HG03103 (cell line): ENCODE results near the gene SMARCA4.
"Not testable (repeated sequence)": the region's sequence is repeated elsewhere in the genome, so short reads cannot be mapped to it uniquely, and the experiment has no call there.

ENCODE experiments used
- ATAC-seq: cut with Tn5 transposase; IDR thresholded peaks from one replicate; pipeline ENCODE4 v1.9.1; 2021; ENCODE audit warnings: low read depth; ENCODE audit not compliant: unreplicated experiment

Gene SMARCA4

DNA sequence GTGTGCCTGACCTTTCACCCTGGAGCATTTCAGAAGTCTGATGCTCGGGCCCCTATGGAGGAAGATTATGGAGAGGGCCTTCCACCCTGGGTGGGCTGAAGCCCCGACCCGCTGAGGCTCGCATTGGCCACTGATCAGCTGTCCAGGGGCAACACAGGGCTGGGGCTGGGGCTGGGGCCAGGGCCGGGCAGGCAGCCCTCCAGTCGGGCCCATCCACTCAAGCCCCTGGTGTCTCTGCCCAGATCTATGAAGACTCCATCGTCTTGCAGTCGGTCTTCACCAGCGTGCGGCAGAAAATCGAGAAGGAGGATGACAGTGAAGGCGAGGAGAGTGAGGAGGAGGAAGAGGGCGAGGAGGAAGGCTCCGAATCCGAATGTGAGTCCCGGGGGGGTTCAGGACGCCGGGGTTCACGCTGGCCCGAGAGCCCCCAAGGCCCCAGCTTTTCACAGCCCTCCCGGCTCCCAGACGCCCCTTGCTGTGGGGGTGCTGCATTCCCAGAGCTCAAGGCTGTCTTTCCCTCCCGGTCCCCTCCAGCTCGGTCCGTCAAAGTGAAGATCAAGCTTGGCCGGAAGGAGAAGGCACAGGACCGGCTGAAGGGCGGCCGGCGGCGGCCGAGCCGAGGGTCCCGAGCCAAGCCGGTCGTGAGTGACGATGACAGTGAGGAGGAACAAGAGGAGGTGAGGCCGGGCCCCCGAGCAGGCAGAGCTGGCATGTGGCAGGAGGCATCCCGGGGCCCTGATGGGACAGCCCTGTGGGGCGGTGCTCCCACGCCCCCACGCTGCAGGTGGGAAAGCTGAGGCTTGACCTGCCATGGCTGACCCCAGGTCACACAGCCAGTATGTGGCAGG is 98.9 kb downstream of the SMARCA4 start:
- ATAC-seq, result no peak

DNA sequence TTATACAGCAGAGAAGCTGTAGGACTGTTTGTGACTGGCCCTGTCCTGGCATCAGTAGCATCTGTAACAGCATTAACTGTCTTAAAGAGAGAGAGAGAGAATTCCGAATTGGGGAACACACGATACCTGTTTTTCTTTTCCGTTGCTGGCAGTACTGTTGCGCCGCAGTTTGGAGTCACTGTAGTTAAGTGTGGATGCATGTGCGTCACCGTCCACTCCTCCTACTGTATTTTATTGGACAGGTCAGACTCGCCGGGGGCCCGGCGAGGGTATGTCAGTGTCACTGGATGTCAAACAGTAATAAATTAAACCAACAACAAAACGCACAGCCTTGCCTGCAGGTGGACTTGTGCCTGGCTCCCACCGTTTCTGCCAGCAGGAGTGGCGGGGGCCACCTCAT is 101.1 kb downstream of the SMARCA4 start:
- ATAC-seq, result no peak

DNA sequence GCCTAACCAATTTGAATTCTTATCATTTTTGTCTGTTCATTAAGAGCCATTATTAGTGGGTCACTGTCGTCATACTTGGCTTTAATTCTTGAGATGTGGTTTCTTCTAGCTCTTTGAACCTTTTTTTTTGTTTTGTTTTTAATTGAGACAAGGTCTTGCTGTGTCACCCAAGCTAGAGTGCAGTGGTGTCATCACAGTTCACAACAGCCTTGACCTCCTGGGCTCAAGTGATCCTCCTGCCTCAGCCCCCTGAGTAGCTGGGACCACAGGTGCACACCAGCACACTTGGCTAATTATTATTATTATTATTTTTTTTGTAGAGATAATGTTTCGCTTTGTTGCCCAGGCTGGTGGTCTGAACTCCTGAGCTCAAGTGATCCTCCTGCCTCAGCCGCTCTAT is 102.6 kb downstream of the SMARCA4 start:
- ATAC-seq, result no peak

DNA sequence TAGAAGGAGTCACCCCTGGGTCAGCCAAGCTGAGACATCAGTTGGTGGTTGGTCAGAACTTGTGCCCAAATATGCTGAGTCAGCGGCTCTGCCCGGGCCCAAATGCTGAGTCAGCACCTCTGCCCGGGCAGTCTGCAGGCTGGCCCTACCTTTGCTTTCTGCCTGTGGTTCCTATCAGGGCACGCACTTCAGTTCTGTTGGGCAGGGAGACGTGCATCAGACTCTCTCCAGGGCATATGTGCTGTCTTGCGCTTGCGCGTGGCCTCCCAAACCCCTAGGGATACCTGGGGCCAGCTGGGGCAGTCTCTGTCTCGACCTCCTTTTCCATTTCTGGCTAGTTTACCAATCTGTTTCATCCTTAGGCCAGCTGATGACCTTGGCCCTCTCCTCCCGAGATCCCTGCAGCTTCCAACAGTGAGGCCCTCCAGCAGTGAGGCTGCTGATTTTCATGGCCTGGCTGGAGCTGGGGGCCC is 104.0 kb downstream of the SMARCA4 start:
- ATAC-seq, result no peak

DNA sequence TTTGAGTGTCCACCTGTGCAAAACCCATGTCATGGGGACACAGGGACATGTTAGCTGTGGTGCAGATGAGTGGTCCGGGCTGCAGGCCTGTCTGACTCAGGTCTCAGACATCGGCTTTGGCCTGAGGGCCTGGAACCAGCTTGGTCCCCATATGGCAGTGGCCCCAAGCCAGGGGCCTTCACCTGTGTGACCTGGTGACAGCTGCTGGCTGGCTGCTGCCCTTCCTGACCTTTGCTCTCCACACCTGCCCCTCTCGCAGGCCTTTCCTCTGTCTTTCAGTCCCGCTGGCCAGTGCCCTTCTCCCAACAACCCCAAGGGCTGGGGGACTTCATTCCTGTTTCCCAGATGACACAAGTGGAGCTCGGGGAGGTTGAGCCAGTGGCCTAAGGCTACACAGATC is 105.5 kb downstream of the SMARCA4 start:
- ATAC-seq, result no peak

DNA sequence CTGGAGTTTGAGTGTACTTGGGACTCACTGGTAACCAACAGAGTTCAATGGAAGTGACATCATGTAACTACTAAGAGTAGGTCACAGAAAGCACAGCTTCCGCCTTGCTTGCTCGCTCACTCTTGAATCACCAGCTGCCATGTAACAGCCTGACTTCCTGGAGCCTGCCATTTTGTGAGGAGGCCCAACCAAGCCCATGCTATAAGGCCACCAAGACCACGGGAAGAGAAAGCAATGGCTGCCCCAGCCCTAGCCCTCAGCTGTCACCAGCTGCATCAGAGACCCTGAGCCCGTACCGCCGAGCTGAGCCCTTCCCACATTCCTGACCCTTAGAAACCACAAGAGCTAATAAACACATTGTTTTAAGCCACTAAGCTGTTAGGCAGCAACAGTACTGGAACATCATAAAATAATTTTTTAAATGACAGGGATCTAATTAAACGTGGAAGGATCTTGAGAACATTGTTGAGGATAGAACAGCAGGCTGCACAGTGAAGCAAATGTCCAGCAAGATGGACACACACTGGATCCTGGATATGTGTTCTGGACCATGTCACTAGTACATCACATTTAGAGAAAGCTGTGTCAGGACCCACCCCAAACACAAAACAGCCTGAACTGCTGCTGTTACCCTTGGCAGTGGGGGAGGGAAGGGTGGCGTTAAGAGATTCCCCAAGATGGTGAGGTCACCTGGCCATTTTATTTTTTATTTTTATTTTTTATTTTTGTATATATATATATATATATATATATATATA is 106.7 kb downstream of the SMARCA4 start:
- no peak for ATAC-seq

DNA sequence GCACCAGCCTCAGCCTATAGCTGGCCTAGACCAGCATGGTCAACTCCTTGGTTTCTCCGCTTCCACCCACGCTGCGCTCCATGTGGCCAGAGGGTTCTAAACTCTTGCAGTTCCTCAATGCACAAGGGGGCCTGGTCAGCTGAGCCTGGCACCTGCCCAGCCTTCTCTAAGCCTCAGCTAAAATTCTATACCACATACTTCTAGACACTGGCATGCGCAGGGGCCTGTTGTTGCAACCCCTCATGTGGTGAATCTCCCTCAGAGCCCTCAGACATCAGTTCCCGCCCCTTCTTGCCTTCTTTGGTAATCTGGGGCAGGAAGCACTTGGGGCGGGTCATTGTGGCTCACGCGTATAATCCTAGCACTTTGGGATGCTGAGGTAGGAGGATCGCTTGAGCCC is 108.7 kb downstream of the SMARCA4 start:
- ATAC-seq, result no peak

DNA sequence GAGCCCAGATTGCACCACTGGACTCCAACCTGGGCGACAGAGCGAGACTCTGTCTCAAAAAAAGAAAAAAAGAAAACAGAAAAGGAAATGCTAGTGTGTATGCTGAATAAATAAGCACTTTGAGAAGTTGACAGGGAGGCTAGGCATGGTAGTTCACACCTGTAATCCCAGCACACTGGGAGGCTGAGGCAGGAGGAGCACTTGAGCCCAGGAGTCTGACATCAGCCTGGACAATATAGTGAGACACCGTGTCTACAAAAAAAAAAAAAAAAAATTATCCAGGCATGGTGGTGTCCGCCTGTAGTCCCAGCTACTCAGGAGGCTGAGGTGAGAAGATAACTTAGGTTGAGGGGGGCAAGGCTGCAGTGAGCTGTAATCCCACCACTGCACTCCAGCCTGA is 109.3 kb downstream of the SMARCA4 start:
- ATAC-seq, result no peak

DNA sequence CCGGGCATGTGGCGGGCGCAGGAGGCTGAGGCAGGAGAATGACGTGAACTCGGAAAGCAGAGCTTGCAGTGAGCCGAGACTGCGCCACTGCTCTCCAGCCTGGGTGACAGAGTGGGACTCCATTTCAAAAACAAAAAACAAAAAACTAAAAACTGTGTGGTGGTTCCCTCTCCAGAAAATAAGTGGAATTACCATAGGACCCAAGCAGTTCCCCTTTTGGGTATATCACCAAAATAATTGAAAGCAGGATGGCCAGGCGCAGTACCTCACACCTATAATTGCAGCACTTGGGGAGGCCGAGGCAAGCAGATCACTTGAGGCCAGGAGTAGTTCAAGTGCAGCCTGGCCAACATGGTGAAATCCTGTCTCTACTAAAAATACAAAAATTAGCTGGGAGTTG is 112.7 kb downstream of the SMARCA4 start:
- ATAC-seq, result no peak

DNA sequence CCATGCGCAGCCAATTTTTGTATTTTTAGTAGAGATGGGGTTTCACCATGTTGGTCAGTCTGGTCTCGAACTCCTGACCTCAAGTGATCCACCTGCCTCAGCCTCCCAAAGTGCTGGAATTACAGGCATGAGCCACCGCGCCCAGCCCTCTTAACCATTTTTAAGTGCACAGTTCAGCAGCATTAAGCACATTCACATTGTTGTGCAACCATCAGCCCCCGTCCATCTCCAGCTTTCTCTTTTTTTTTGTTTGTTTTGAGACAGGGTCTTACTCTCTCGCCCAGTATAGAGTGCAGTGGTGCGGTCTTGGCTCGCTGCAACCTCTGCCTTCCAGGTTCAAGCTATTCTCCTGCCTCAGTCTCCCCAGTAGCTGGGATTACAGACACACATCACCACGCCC is 116.0 kb downstream of the SMARCA4 start:
- ATAC-seq, result not testable (repeated sequence)

DNA sequence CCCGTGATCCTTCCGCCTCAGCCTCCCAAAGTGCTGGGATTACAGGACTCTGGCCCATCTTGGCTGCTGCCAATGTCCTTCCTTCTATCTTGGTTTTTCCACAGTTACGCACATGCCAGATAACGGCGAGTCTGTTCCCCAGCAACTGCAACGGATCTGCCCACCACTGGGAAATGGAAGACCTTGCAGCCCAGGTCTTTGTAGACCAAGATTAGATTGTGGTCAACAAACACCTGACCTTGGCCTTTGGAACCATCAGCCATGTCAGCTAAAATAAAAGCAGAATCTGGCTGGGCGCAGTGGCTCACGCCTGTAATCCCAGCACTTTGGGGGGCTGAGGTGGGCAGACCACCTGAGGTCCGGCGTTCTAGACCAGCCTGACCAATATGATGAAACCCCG is 118.1 kb downstream of the SMARCA4 start:
- no peak for ATAC-seq

DNA sequence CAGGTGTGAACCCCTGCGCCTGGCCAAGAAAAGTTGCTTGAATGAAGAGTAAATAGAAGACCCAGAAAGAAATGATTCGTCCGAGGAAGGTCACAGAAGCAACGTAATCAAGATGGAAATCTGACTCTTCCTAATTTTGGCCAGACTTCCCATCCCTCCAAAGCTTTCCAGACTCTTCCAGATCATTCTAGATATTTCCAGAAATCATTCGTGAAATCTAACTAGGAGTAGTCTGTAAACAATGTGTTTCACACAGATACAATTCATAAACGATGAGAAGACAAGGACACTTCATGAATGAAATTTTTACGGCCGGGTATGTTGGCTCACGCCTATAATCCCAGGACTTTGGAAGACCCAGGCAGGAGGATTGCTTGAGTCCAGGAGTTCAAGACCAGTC is 119.2 kb downstream of the SMARCA4 start:
- no peak for ATAC-seq

DNA sequence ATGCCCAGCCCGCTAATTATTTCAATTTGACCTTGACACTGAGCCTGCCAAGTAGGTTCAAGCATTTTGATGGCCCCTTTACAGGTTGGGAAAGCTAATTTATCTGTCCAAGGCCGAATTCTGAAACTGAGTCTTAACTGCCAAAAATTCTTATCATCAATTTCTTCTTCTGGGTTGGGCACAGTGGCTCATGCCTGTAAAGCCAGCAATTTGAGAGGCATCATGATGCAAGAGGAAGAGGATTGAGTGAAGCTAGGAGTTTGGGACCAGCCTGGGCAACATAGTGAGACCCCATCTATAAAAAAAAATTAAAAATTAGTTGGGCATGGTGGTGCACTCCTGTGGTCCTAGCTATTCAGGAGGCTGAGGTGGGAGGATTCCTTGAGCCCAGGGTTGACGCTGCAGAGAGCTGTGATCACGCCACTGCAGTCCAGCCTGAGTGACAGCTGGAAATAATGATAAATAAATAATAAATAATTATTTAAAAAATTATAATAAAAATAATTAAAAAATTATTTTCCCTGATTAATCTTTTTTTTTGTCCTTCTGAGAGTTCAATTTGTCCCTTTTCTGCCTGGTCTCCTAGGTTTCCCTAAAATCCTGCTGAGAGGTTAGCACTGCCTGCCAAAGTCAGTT is 127.2 kb downstream of the SMARCA4 start:
- ATAC-seq, result no peak

DNA sequence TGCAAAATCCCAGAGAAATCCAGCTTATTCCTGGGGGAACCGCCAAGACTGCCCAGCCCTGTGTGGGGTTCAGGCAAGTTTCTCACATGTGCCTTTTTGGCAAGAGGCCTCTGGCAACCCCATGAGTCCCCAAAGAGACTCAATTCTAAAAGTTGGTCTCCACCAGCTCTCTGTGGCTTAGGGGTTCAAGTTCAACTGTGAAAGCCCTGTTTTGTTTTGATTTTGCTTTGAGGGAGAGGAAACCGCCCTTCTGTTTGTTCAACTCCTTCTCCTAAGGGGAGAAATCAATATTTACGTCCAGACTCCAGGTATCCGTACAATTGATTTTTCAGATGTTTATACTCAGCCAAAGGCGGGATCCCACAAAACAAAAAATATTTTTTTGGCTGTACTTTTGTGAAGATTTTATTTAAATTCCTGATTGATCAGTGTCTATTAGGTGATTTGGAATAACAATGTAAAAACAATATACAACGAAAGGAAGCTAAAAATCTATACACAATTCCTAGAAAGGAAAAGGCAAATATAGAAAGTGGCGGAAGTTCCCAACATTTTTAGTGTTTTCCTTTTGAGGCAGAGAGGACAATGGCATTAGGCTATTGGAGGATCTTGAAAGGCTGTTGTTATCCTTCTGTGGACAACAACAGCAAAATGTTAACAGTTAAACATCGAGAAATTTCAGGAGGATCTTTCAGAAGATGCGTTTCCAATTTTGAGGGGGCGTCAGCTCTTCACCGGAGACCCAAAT is 127.8 kb downstream of the SMARCA4 start:
- no peak for ATAC-seq

DNA sequence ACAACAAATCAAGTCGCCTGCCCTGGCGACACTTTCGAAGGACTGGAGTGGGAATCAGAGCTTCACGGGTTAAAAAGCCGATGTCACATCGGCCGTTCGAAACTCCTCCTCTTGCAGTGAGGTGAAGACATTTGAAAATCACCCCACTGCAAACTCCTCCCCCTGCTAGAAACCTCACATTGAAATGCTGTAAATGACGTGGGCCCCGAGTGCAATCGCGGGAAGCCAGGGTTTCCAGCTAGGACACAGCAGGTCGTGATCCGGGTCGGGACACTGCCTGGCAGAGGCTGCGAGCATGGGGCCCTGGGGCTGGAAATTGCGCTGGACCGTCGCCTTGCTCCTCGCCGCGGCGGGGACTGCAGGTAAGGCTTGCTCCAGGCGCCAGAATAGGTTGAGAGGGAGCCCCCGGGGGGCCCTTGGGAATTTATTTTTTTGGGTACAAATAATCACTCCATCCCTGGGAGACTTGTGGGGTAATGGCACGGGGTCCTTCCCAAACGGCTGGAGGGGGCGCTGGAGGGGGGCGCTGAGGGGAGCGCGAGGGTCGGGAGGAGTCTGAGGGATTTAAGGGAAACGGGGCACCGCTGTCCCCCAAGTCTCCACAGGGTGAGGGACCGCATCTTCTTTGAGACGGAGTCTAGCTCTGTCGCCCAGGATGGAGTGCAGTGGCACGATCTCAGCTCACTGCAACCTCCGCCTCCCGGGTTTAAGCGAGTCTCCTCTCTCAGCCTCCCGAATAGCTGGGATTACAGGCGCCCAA is 128.6 kb downstream of the SMARCA4 start, which contains the start of gene LDLR:
LDLR (plus strand) TSS at position 210 of the 760 bp plus-strand sequence; CDS start at position 296, 86 bp downstream.
- ATAC-seq, result no peak

DNA sequence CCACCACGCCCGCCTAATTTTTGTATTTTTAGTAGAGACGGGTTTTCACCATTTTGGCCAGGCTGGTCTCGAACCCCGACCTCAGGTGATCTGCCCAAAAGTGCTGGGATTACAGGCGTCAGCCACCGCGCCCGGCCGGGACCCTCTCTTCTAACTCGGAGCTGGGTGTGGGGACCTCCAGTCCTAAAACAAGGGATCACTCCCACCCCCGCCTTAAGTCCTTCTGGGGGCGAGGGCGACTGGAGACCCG is 129.1 kb downstream of the SMARCA4 start:
- ATAC-seq, result not testable (repeated sequence)

DNA sequence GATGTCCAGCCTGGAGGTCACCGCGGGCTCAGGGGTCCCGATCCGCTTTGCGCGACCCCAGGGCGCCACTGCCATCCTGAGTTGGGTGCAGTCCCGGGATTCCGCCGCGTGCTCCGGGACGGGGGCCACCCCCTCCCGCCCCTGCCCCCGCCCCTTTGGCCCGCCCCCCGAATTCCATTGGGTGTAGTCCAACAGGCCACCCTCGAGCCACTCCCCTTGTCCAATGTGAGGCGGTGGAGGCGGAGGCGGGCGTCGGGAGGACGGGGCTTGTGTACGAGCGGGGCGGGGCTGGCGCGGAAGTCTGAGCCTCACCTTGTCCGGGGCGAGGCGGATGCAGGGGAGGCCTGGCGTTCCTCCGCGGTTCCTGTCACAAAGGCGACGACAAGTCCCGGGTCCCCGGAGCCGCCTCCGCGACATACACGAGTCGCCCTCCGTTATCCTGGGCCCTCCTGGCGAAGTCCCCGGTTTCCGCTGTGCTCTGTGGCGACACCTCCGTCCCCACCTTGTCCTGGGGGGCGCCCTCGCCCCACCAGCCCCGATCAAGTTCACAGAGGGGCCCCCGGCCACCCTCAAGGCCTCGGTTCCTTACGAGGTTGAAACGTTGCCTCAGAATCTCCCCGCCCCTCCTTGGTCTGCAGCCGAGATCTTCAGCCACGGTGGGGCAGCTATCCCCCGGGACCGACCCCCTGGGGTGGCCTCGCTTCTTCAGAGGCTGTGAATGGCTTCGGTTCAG is 129.6 kb downstream of the SMARCA4 start:
- ATAC-seq, result peak; percentile 67

DNA sequence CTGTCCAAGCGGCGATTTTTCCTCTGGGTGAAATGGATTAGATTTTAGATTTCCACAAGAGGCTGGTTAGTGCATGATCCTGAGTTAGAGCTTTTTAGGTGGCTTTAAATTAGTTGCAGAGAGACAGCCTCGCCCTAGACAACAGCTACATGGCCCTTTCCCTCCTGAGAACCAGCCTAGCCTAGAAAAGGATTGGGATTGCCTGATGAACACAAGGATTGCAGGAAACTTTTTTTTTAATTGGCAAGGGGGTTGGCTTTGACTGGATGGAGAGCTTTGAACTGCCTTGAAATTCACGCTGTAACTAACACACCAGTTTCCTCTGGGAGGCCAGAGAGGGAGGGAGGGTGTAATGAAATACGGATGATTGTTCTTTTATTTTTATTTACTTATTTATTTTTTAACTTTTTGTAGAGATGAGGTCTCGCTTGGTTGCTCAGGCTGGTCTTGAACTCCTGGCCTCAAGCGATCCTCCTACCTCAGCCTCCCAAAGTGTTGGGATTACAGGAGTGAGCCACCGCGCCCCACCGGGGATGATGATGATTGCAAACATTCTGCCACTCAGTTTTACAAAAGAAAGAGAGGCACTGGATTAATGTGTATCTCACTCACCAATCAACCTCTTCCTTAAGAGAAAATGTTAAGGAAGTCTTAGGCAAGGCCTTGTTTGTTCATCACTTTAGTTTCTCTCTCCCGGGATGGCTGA is 130.3 kb downstream of the SMARCA4 start:
- no peak for ATAC-seq

DNA sequence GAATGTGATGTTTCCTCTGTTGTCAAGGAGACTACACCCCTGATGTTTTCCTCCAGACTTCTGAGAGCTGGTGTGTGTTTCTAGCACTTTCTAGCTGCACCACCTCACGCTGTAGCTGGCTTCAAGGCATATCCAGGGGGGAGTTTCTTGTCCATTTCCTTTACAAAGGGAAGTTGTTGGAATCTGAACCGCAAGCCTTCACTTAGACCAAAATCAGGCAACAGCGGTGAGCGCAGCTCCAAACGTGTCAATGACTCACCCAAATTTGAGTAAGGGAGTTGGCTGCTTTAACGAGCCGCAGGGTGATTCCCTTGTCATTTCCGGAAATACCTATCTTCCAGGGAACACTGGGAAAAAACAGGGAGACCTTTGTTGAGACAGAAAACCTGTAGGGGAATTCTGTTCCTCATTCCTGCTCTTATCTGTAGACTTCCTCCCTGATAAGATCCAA is 130.9 kb downstream of the SMARCA4 start:
- ATAC-seq, result no peak
